Osteocyte (in vitro differentiated cells): ENCODE results near the gene S100A8. TPM values are rescaled to one million over a fixed set of nuclear protein-coding genes. Genes with fewer than 3 reads are reported as not detected.

Source experiments
- DNase-seq: peaks from one replicate; pipeline ENCODE4 v3.0.0; 2021; ENCODE audit warnings: mixed read lengths; ENCODE audit not compliant: unreplicated experiment; ENCODE audit errors: extremely low spot score
- H3K27ac Mint-ChIP-seq: one replicate; pipeline ENCODE4 v1.8.0; 2021; ENCODE audit warnings: mild to moderate bottlenecking, mixed read lengths; ENCODE audit not compliant: unreplicated experiment
- H3K27me3 Mint-ChIP-seq: one replicate; pipeline ENCODE4 v1.8.0; 2021; ENCODE audit warnings: mixed read lengths; ENCODE audit not compliant: unreplicated experiment
- H3K36me3 Mint-ChIP-seq: one replicate; pipeline ENCODE4 v1.8.0; 2021; ENCODE audit warnings: mixed read lengths; ENCODE audit not compliant: unreplicated experiment
- H3K4me1 Mint-ChIP-seq: one replicate; pipeline ENCODE4 v1.8.0; 2021; ENCODE audit warnings: mixed read lengths; ENCODE audit not compliant: unreplicated experiment
- H3K4me3 Mint-ChIP-seq: one replicate; pipeline ENCODE4 v1.8.0; 2021; ENCODE audit warnings: mild to moderate bottlenecking, moderate library complexity, mixed read lengths; ENCODE audit not compliant: unreplicated experiment
- H3K9me3 Mint-ChIP-seq: one replicate; pipeline ENCODE4 v1.8.0; 2021; ENCODE audit warnings: mixed read lengths; ENCODE audit not compliant: unreplicated experiment
- CTCF ChIP-seq: fragments of 200-600 bp; sonication (generic); IDR thresholded peaks from 2 replicates; pipeline ENCODE4 v1.5.0; 2021; ENCODE audit warnings: antibody characterized with exemption, mild to moderate bottlenecking, moderate library complexity
- total RNA-seq: library from RNA; stranded (reverse); gene quantifications from 2 replicates; pipeline ENCODE4 v1.2.1, GENCODE V29; 2021

The S100A8 gene
- total RNA-seq, 1 donor from 2014 or later, result not detected

GRCh38 chr1:153342178-153342577, 48.7 kb downstream of the S100A8 start:
- Mint-ChIP-seq H3K4me3 (no peak overlapping the region), H3K27me3 (no peaks in the 10 kb centered on the region), H3K27ac (no peak overlapping the region), H3K36me3 (no peaks in the 10 kb centered on the region), H3K9me3 (no peaks in the 10 kb centered on the region), H3K4me1 (no peaks in the 10 kb centered on the region)
- DNase-seq, result no peak
- TF ChIP-seq CTCF, result no peak

GRCh38 chr1:153341431-153341934, 49.4 kb downstream of the S100A8 start:
- H3K4me3 Mint-ChIP-seq, result no peak overlapping the region
- no peaks in the 10 kb centered on the region for H3K27me3 Mint-ChIP-seq
- no peaks in the 10 kb centered on the region for H3K36me3 Mint-ChIP-seq
- TF ChIP-seq CTCF, result no peak
- DNase-seq, result peak; percentile 65
- H3K4me1 Mint-ChIP-seq, result no peaks in the 10 kb centered on the region
- H3K9me3 Mint-ChIP-seq, result no peaks in the 10 kb centered on the region
- no peak overlapping the region for H3K27ac Mint-ChIP-seq

- no peaks in the 10 kb centered on the region for H3K9me3 Mint-ChIP-seq
- DNase-seq, result peak; percentile 76
- H3K27ac Mint-ChIP-seq, result no peak overlapping the region
- no peak for TF ChIP-seq CTCF
- no peaks in the 10 kb centered on the region for H3K4me1 Mint-ChIP-seq
- H3K4me3 Mint-ChIP-seq, result no peak overlapping the region
- H3K36me3 Mint-ChIP-seq, result no peaks in the 10 kb centered on the region
- H3K27me3 Mint-ChIP-seq, result no peaks in the 10 kb centered on the region
Observed at GRCh38 chr1:153340356-153340755, 50.5 kb downstream of the S100A8 start.

Other genes starting within 250 kb of the S100A8 start
- not detected in 2 replicates for gene SPRR2G, start 240.2 kb downstream of the S100A8 start, total RNA-seq
- gene LELP1, start 187.6 kb downstream of the S100A8 start, total RNA-seq, result not detected in 2 replicates
- not detected in 2 replicates for gene PRR9, start 173.5 kb downstream of the S100A8 start, total RNA-seq
- not detected in 2 replicates for gene LORICRIN, start 131.4 kb downstream of the S100A8 start, total RNA-seq
- not detected in 2 replicates for gene PGLYRP3, start 78.1 kb downstream of the S100A8 start, total RNA-seq
- gene PGLYRP4, start 42.2 kb downstream of the S100A8 start, total RNA-seq, result not detected in 2 replicates
- not detected in 2 replicates for gene S100A9, start 33.2 kb downstream of the S100A8 start, total RNA-seq
- not detected in 2 replicates for gene S100A12, start 15.5 kb downstream of the S100A8 start, total RNA-seq
- gene S100A7A, start 25.4 kb upstream of the S100A8 start, total RNA-seq, result not detected in 2 replicates
- not detected in 2 replicates for gene S100A7, start 69.6 kb upstream of the S100A8 start, total RNA-seq
- 0.99 and 1.1 TPM in 2 replicates for gene S100A6, start 144.9 kb upstream of the S100A8 start, total RNA-seq
- 1.0 TPM in 1 of 2 replicates, not detected in the other for gene S100A5, start 149.9 kb upstream of the S100A8 start, total RNA-seq
- 337 and 353 TPM in 2 replicates for gene S100A4, start 154.7 kb upstream of the S100A8 start, total RNA-seq
- gene S100A3, start 158.2 kb upstream of the S100A8 start, total RNA-seq, result 5.7 and 7.5 TPM in 2 replicates
- gene S100A2, start 174.8 kb upstream of the S100A8 start, total RNA-seq, result 8.9 and 11.7 TPM in 2 replicates
- 134 and 143 TPM in 2 replicates for gene S100A16, start 222.1 kb upstream of the S100A8 start, total RNA-seq
- not detected in 2 replicates for gene S100A14, start 225.3 kb upstream of the S100A8 start, total RNA-seq
- gene S100A13, start 236.4 kb upstream of the S100A8 start, total RNA-seq, result 126 and 128 TPM in 2 replicates
- gene S100A1, start 237.4 kb upstream of the S100A8 start, total RNA-seq, result 1.1 TPM in 1 of 2 replicates, not detected in the other
- 74.3 and 75.2 TPM in 2 replicates for gene CHTOP, start 243.0 kb upstream of the S100A8 start, total RNA-seq